GM19240 (cell line): ENCODE results near the gene CELF2.
A peak's percentile ranks its signal among the peaks of the same experiment; 100 is the strongest.

ENCODE experiments used
- DNase-seq: peaks from one replicate; pipeline ENCODE4 v3.0.0; 2011; ENCODE audit warnings: low spot score; ENCODE audit not compliant: insufficient read length

CELF2 gene

DNA sequence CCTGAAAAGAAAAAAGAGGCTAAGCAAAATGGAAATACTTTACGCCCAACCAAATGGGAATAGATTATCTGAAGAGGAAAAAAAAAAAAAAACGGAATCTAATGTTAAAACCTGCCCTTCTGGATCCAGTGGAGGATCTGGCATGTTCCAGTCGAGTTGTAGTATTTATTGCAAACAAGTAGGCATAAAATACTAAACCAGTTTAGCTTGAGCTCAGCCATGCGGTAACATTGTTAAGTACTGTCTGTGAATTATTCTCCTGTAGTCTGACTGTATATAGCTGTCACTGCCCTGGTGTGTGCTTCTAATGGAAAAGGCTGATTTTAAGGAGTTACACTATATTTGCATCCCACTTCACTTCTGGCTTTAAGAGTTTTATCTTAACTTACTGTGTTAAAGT, 40.3 kb downstream of the CELF2 start:
- no peak for DNase-seq

DNA sequence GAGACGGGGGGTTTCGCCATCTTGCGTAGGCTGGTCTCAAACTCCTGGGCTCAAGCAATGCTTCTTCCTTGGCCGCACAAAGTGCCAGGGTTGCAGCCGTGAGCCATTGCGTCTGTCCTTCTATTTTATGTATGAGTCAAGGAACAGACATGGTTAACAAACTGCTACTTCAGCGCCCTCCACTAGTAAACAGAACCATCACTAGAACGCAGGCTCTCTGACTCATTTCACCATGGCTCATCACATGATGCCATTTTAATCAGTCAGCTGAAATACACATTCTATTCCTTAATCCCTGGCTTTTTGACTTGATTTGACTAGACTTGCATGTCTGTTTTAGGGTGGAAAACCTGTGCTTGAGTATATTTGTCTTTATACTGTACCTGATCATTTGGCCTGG, 41.3 kb downstream of the CELF2 start:
- DNase-seq: no peak

DNA sequence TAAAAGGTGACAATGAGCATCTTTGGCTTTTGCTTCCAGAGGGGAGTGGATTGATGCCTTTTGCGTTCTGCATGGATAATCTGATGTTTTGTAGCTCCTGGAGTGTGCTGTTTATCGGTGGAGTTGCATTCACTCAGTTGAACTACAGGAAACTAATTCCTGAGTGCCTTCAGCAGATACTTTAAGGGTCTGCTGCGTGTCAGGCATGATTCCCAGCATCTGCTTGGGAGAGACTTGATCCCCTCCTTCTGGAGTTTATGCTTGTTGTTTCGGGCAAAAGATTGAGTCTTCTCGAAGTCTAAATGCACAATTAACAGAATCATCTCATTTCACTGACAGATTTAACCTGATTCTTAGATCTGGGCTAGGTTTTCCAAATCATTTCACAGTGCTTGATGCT, 46.2 kb downstream of the CELF2 start:
- no peak for DNase-seq

DNA sequence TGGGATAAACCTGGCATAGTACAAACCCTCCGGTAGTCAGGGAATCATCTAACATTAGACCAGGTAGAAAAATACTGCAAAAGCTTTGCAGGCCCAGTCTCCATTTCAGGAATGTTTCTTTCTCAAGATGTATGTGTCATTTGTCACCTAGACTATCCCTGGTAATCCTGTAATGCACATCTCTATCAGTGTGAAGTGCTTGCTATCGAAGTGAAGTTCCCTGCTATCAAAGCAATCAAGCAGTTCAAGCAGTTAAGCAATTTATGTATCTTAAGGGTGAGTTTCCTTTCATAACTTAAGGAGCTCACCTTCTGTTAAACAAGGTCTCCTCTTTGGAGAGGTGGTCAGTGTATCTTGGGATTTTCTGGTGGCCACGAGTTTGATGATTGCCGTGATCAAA, 47.2 kb downstream of the CELF2 start:
- no peak for DNase-seq

DNA sequence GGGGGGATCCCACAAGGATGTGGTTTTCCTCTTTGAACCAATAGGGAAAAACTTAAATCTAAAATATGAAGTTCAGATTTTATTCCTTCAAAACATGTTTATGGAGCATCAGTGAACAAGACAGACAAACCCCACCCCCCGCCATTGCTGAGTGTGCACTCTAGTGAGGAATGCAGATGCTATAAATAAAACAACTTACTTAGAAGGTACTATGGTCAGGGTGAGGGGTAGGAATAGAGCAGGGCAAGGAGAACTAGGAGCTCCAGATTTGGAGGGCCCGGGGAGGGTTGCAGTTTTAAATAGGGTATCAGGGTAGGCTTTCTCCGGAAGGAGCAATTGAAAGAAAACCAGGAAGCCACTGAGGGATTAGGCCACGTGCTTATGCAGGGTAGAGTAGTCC, 47.9 kb downstream of the CELF2 start:
- no peak for DNase-seq

DNA sequence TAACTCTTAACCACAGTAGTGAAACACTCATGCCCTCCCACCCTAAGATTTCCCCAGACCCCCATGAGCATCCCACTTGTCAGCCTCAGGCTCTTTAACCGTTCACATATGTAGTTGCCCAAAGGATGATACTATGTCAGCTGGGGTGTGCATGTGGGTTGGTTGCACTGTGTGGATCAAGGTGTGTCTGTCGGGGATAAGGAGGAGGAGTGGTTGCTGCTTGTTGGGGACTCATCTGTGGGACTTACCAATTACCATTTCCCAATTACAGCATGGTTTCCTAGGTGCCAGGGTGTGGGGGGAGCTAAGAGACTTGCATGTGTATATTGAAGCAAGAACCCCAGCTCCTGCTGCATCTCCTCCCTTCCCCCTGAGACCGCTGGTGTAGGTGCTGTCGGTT, 48.8 kb downstream of the CELF2 start:
- DNase-seq: no peak

DNA sequence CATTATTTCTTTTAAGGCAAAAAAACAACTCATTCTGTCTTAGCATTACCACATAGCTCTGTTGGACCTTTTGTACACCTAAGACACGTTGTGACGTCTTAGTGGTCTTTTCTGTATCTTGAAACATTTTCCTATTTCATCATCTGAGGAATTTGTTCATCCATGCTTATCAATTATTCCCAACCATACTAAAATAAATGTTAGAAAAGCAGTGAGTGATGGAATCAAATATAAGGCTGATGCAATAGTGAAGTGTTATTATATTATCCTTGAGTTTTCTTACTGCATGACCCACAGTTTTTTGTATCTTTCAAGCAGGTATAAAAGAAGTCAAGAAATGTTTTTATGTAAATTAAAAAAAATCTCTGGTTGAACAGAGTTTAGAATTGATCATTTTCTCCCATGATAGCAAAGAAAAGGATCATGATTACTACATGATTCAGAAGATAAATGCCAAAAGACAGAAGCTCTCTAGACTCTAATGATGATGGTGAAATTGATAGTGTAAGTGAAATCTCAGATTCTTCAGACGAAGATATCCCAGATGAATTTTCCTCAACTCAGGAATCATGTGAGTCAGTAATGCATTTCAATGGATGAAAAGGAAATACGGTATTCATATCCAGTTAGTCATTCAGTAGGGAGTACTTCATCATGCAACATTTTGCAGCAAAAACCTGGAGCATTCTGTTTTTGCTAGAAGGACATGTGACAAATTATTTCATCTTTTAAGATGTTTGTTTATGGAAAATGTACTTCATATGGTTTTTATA, 51.4 kb downstream of the CELF2 start:
- no peak for DNase-seq

DNA sequence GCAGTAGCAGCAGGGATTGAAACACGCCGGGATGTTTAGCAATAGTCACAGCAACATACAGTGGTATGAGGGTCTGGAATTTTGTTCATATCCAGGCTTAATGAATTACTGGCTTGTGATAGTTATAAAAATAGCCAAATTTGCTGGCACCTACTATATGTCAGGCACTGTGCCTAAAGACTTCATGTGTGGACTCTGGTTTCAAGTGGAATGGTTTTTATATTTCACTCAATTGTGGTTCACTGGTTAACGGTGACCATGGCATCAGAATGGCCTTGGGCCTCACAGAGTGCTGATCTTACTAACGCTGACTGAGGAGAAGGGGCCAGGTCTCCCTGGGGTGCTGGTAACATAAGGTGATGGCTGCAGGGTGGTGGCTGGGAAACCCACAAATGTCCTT, 55.7 kb downstream of the CELF2 start:
- DNase-seq: no peak

DNA sequence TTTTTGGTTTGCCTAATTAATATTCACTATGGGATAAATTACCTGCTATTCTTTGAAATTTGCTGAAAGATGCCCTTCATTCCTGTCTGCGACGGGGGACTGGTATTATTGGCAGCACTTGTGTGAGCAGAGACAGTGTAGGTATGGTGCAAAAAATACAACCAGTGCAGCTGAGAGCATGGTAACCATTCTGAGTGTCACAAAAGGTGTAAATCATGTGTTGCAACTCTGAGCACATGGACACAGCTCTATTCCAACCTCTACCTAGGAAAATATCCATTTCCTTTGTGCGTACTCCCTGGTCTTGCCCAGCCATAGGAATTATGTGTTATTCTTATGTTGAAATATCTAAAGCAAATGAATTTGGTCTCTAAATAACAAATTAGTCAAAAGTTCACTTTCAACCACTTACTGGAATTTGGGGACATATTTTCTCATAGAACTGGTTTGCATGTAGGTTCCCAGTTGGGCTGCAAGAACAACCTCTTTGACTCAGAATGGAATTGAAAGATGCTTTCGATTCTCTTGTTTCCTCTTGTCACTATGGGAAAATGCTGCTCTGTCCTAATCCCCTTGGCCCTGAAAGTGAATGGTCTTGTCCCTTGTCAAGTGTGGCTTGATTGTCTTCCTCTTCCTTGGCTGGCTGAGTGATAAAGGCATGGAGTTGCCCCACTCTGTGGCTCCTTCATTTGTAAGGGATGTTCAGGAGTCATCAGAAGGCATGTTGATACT, 57.0 kb downstream of the CELF2 start:
- DNase-seq: peak; percentile 20

DNA sequence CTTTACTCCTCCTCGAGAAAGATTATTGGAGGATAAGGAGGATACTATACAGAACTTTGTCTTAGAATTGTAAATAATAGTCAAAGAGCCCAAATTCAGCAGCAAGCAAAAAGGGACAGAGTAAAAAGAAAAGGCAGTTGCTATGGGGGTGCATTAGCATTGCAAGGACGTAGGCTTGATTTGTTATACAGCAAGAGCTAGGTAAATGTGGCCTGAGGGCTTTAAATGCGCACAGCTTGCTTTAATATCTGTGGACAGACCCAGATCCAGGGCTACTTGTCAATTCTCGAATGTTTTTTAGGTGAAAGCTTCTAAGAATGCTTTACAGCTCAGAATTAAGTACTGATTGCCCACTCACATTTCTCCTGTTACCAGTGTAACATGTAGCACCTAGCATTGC, 58.5 kb downstream of the CELF2 start:
- no peak for DNase-seq

DNA sequence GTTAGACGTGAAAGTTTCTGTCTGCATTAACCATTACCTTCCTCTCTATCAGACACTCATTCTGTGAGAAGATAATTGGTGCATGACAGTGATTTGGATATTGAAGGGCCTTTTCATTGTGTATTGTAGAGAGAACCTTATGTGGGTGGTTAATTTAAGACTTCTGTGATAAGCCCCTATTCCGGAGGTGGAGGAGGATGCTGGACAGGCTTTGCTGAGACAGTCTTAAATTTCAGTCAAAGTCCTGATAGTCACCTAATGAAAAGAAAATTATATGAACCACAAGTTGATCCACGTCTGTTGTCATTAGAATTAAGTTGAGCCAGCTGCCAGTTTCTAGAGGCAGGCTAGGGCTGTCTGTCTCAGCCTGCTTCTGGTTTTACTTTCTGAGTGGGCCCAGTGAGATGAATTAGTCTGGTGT, 62.9 kb downstream of the CELF2 start:
- DNase-seq: peak; percentile 20

DNA sequence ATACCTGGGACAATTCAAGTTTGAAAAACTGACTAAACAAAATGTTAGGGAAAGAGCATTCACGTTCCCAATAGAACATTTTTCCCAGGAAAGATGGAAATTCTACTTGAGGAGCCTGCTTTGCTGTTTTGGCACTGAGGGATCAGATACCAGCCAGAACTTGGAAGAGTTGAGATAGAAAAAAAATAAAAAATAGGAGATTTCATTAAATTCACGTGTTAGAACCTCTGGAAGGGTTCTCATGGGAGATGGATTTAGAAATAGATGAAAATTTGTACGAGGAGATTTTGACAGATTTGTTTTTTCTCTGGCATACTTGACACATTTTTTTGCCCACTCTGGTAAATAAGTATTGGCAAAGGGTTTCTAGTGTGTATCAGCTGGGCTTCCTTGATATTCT, 63.7 kb downstream of the CELF2 start:
- no peak for DNase-seq

DNA sequence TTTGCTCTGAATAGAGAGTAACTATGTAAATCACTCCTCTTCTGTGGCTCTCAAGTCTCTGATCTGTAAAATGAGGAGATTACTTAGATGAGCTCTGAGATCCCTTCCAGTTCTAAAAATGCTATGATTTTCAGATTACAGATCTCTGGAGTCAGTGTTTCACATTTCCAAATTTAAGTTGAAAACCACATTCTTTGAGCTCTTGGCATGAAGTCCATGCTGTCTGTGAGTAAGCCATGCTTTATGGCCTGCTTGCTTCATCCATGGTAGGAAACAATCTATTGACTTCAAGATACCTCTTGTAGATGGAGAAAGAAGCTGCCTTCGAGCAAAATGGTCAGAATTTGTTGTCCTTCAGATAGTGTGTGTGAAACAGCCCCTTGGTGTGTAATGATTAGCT, 64.9 kb downstream of the CELF2 start:
- DNase-seq: no peak

DNA sequence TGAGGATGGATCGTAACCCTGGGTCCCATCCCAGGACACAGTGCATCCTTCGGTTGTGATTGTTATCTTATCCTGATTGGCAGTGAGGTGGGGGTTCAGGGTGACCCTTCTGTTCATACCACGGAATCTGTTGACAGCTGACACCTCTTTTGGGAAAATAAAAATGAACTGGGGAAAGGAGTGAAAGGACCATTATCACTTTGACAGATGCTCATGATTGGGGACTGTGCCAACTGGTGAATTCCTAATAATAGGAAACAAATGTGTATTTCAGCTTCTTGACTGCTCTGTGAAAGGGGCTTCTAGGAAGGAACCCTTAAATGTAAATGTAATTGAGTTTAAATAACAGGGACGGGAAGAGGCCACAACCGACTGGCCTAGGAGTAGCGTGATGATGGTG, 65.4 kb downstream of the CELF2 start:
- no peak for DNase-seq

DNA sequence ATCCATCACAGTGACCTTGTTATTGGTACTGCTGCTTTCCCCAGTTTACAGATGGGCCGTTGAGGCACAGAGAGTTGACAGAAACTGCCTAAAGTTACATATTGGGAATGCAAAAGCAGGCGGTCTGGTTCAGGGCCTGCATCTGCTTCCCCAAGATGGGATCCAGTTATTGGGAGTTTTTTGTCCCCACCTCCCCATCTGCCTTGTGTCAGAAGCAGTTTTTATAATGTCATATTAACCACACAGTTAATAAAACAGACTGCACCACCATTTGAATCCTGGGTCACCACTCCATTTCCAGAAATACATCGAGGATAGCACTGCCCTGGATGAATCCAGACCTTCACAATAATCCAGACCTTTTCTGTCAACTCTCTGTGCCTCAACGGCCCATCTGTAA, 67.9 kb downstream of the CELF2 start:
- DNase-seq: no peak

DNA sequence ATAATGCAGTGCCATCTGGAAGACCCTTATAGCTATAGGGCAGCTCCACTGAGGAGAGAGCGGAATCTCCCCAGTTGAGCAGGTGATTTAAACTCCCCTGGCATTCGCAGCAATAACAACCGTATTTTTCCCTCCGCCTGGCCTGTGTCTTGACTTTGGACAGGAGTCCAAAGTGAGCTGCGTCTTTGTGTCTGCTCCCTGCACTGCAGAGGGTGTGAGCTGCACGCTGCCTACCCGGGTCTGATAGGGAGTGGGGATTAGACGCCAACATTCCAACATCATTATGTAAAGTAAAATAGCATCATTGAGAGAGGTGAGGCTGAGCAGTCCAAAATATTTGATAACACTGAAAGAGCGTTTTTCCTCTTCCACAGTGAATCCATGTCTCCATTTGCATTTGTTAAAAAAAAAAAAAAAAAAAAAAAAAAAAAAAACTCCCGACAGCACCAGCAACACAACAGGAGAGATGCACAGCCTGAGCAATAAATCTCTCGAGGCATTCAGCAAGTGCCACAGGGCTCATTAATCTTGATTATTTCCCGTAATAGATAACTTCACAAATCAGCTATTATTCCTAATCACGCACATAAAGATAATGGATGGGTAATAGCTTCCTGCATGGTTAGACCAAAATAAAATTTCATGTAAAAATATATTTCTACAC, 68.6 kb downstream of the CELF2 start:
- DNase-seq: no peak

DNA sequence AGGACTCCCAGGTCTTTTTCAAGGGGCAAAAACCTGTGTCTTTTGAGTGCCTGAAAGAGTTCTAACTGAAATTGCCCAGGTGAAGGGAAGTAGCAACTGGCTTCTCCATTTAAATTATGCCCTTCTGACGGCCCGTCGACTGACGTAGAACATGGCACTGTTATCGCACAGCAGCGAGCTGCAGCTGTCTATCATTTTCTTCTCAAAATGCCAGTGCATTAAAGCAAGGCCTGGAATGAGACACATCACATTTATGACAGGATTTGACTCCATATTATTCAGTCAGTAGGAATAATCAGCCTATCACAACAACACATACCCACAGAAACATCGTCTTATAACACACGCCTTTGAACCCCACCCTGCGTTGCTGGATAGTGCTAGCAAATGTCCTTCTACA, 69.7 kb downstream of the CELF2 start:
- DNase-seq: no peak

DNA sequence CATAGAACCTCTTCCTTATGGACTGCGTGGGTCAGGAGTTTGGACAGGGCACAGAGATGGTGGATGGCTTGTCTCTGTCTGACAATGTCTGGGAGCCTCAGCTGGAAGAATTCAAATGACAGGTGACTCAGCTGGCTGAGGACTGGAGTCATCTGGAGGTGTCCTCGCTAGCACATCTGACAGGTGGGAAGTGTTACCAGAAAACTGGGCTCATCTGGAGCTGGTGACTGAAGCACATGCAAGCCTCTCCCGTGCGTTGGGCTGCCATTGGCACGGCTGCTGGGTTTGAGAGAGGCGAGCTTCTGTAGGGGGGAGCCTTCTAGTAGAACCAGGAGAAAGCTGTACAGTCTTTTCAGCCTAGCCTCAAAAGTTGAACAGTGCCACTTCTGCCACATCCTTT, 71.0 kb downstream of the CELF2 start:
- DNase-seq: no peak

DNA sequence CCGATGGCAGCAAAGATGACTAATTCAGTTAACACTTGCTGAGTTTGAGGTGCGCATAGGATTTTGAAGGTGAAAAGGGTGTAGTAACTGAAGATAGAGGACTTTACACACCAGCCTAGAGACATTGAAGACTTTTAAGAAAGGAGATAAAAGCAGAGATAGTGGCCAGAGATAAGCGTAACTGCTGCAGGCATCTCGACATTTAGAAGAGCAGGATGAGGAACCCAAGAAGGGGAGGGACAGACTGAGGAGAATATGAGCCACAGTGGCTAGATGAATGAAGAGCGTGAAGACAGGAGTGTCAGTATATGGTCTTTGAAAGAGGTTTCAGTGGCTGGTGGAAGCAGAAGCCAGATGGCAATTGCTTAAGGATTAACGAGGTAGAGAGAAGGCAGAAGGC, 71.6 kb downstream of the CELF2 start:
- no peak for DNase-seq

DNA sequence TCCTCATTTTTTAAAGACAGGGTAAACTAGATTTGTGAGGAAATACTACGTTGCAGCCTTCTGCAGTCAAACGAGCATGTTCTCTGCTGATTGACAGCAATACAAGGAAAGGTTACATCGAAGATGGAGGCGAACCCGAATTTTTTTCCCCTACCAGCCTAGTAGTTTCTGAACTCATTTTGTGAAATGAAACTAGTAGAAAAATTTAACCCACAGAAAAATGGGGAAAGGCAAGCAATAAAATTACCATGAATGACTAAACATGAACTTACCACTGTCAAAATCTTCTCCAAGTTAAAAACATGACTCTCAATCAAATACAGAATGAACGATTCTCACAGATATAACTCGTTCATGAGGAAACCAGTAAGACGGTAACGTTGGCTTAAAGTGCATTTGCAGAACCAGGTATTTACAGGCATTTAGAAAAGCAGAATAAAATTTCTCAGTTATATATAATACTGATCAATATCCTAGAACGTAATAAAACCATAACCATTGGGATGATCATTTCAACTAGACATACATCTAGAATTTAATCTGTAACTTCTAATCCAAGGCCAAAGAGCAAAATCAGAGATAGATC, 73.9 kb downstream of the CELF2 start:
- DNase-seq: no peak

DNA sequence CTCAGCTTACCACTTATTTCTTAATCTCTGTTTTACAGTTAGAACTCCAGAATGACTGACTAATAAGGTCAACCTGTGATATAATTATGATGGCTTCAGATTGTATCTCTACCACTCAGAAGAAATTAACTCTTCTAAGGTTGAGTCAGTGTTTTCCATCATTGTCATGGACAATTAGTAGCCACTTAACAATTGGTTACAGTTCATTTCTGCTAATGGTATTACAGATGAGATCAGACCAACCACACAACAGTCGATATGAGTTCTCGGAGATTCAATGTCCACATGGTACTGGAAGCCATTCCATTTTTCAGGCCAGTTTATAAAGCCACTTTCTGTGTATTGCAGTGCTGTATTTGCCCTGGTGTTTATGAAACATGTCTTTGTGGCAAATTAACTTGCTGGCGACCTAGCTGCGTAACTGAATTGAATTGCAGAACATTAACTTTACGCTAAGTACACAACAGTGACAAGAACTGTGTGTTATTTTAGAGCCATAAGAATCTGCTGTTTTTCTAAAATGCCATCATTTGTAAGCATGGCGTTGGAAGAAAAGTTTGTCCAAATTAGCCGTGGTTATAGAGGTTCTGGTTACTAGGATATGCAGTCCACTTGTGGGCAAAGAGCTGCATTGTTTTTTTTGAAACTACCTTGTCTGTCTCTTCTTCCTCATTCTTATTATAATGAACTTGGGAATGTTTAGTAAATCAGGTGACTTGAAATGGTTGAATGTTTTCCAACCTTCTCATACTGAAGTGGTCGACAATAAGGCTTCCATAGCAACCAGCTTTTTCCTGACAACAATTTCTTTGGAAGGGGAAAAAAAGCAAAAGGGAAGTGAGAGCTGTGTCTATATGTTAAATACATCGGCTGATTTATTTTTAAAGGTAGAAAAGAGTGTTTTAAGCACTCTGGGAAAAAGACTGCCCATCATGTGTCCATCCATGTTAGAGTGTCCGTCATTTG, 76.4 kb downstream of the CELF2 start:
- DNase-seq: no peak
